ENCODE measurements around the gene EIF5A. TPM values are rescaled to one million over a fixed set of nuclear protein-coding genes. Genes with fewer than 3 reads are reported as not detected.

The EIF5A gene
- polyA plus RNA-seq, 1 donor = 295 TPM

GRCh38 chr17:7313890-7314718, 6.7 kb downstream of the EIF5A start:
- no peak for DNase-seq

- DNase-seq = peak; percentile 90
These were observed 7.5 kb downstream of the EIF5A start, which contains the start of gene GPS2 for GRCh38 chr17:7314719-7315569. TSS of gene GPS2 (minus strand) at chr17:7315360. CDS start at chr17:7315052, 308 bp downstream.

GRCh38 chr17:7315570-7316235, 8.3 kb downstream of the EIF5A start:
- no peak for DNase-seq

- no peak for DNase-seq
These were observed 9.9 kb downstream of the EIF5A start for GRCh38 chr17:7317161-7317803.

- no peak for DNase-seq
These were observed 10.9 kb downstream of the EIF5A start for GRCh38 chr17:7318121-7318860.

GRCh38 chr17:7321466-7321865, 14.0 kb downstream of the EIF5A start:
- DNase-seq = no peak

GRCh38 chr17:7322520-7323194, 15.2 kb downstream of the EIF5A start:
- DNase-seq = no peak

GRCh38 chr17:7323731-7324437, 16.5 kb downstream of the EIF5A start:
- no peak for DNase-seq

- DNase-seq = no peak
These were observed 17.0 kb downstream of the EIF5A start for GRCh38 chr17:7324438-7324779.

GRCh38 chr17:7325031-7325528, 17.7 kb downstream of the EIF5A start:
- no peak for DNase-seq

GRCh38 chr17:7326186-7326585, 18.8 kb downstream of the EIF5A start:
- DNase-seq = no peak

- DNase-seq = no peak
These were observed 19.6 kb downstream of the EIF5A start for GRCh38 chr17:7327056-7327455.

GRCh38 chr17:7327501-7327900, 20.1 kb downstream of the EIF5A start:
- DNase-seq = no peak

GRCh38 chr17:7328009-7328408, 20.6 kb downstream of the EIF5A start:
- no peak for DNase-seq

- DNase-seq = no peak
These were observed 21.5 kb downstream of the EIF5A start, which contains the start of gene NEURL4 for GRCh38 chr17:7328840-7329373. TSS of gene NEURL4 (minus strand) at chr17:7329335. CDS start at chr17:7329312, 23 bp downstream.

GRCh38 chr17:7329374-7329996, 22.1 kb downstream of the EIF5A start:
- DNase-seq = peak; percentile 99

- peak; percentile 90 for DNase-seq
These were observed 22.7 kb downstream of the EIF5A start for GRCh38 chr17:7329997-7330637.

- DNase-seq = no peak
These were observed 23.2 kb downstream of the EIF5A start for GRCh38 chr17:7330638-7331015.

- DNase-seq = no peak
These were observed 24.7 kb downstream of the EIF5A start for GRCh38 chr17:7332111-7332510.

Data from hindlimb muscle (tissue), 1 donor.